HEK293 (cell line): ENCODE results near the gene ISOC1.
A peak's percentile ranks its signal among the peaks of the same experiment; 100 is the strongest.

ENCODE experiments used
- GLI4 ChIP-seq: fragments of 450-650 bp; formaldehyde crosslinking; IDR thresholded peaks from 2 replicates; pipeline ENCODE4 v1.5.1; 2016; ENCODE audit warnings: missing biosample characterization, missing genetic modification characterization
- KLF1 ChIP-seq: fragments of 450-650 bp; formaldehyde crosslinking; IDR thresholded peaks from 2 replicates; pipeline ENCODE4 v1.5.1; 2016; ENCODE audit warnings: missing biosample characterization, missing genetic modification characterization
- KLF10 ChIP-seq: fragments of 450-650 bp; IDR thresholded peaks from 2 replicates; pipeline ENCODE4 v1.5.1; 2018; ENCODE audit warnings: missing biosample characterization, mild to moderate bottlenecking, missing genetic modification characterization
- PRDM2 ChIP-seq: fragments of 450-650 bp; formaldehyde crosslinking; IDR thresholded peaks from 2 replicates; pipeline ENCODE4 v1.5.1; 2016; ENCODE audit warnings: missing biosample characterization, missing genetic modification characterization, borderline replicate concordance
- SALL2 ChIP-seq: fragments of 450-650 bp; formaldehyde crosslinking; IDR thresholded peaks from 2 replicates; pipeline ENCODE4 v1.5.0; 2017; ENCODE audit warnings: missing biosample characterization, mild to moderate bottlenecking, missing genetic modification characterization, borderline replicate concordance
- SP7 ChIP-seq: fragments of 450-650 bp; formaldehyde crosslinking; IDR thresholded peaks from 2 replicates; pipeline ENCODE4 v1.5.1; 2016; ENCODE audit warnings: missing biosample characterization, missing genetic modification characterization
- YY1 ChIP-seq: fragments of 450-650 bp; formaldehyde crosslinking; IDR thresholded peaks from 2 replicates; pipeline ENCODE4 v1.5.1; 2018; ENCODE audit warnings: missing biosample characterization, missing genetic modification characterization
- ZBTB11 ChIP-seq: fragments of 450-650 bp; formaldehyde crosslinking; conservative IDR thresholded peaks from 2 replicates; pipeline ENCODE4 v1.5.1; 2016; ENCODE audit warnings: low read depth, missing biosample characterization, missing genetic modification characterization
- ZBTB17 ChIP-seq: fragments of 450-650 bp; formaldehyde crosslinking; IDR thresholded peaks from 2 replicates; pipeline ENCODE4 v1.5.1; 2016; ENCODE audit warnings: missing biosample characterization, missing genetic modification characterization
- ZFP69B ChIP-seq: fragments of 450-650 bp; formaldehyde crosslinking; IDR thresholded peaks from 2 replicates; pipeline ENCODE4 v1.5.1; 2016; ENCODE audit warnings: missing biosample characterization, missing genetic modification characterization
- ZIC2 ChIP-seq: fragments of 450-650 bp; formaldehyde crosslinking; IDR thresholded peaks from 2 replicates; pipeline ENCODE4 v1.5.1; 2016; ENCODE audit warnings: missing biosample characterization, missing genetic modification characterization
- ZNF148 ChIP-seq: fragments of 450-650 bp; formaldehyde crosslinking; IDR thresholded peaks from 2 replicates; pipeline ENCODE4 v1.5.0; 2017; ENCODE audit warnings: missing biosample characterization, missing genetic modification characterization, borderline replicate concordance
- ZNF2 ChIP-seq: fragments of 450-650 bp; formaldehyde crosslinking; IDR thresholded peaks from 2 replicates; pipeline ENCODE4 v1.5.1; 2016; ENCODE audit warnings: missing biosample characterization, missing genetic modification characterization
- ZNF211 ChIP-seq: fragments of 450-650 bp; formaldehyde crosslinking; IDR thresholded peaks from 2 replicates; pipeline ENCODE4 v1.5.1; 2016; ENCODE audit warnings: low read depth, missing biosample characterization, missing genetic modification characterization
- ZNF214 ChIP-seq: fragments of 450-650 bp; formaldehyde crosslinking; IDR thresholded peaks from 2 replicates; pipeline ENCODE4 v1.5.1; 2017; ENCODE audit warnings: missing biosample characterization, mild to moderate bottlenecking, missing genetic modification characterization, borderline replicate concordance
- ZNF324 ChIP-seq: fragments of 450-650 bp; formaldehyde crosslinking; IDR thresholded peaks from 2 replicates; pipeline ENCODE4 v1.5.1; 2016; ENCODE audit warnings: missing biosample characterization, missing genetic modification characterization
- ZNF426 ChIP-seq: fragments of 450-650 bp; formaldehyde crosslinking; IDR thresholded peaks from 2 replicates; pipeline ENCODE4 v1.5.1; 2017; ENCODE audit warnings: missing biosample characterization, missing genetic modification characterization, mild to moderate bottlenecking, inconsistent platforms, moderate library complexity
- ZNF529 ChIP-seq: fragments of 450-650 bp; formaldehyde crosslinking; IDR thresholded peaks from 2 replicates; pipeline ENCODE4 v1.5.1; 2017; ENCODE audit warnings: missing genetic modification characterization, missing biosample characterization; ENCODE audit not compliant: insufficient replicate concordance
- ZNF560 ChIP-seq: fragments of 450-650 bp; formaldehyde crosslinking; IDR thresholded peaks from 2 replicates; pipeline ENCODE4 v1.5.1; 2017; ENCODE audit warnings: missing biosample characterization, missing genetic modification characterization, borderline replicate concordance
- ZNF596 ChIP-seq: fragments of 450-650 bp; IDR thresholded peaks from 2 replicates; pipeline ENCODE4 v1.5.0; 2018; ENCODE audit warnings: missing biosample characterization, mild to moderate bottlenecking, missing genetic modification characterization, moderate library complexity
- ZNF624 ChIP-seq: fragments of 450-650 bp; formaldehyde crosslinking; IDR thresholded peaks from 2 replicates; pipeline ENCODE4 v1.5.1; 2017; ENCODE audit warnings: missing biosample characterization, missing genetic modification characterization
- ZNF654 ChIP-seq: fragments of 450-650 bp; formaldehyde crosslinking; IDR thresholded peaks from 2 replicates; pipeline ENCODE4 v1.5.1; 2016; ENCODE audit warnings: low read depth, missing biosample characterization, missing genetic modification characterization
- ZNF658 ChIP-seq: fragments of 450-650 bp; formaldehyde crosslinking; IDR thresholded peaks from 2 replicates; pipeline ENCODE4; 2016; ENCODE audit warnings: missing biosample characterization, missing genetic modification characterization
- ZNF76 ChIP-seq: fragments of 450-650 bp; formaldehyde crosslinking; IDR thresholded peaks from 2 replicates; pipeline ENCODE4; 2016; ENCODE audit warnings: low read depth, missing biosample characterization, missing genetic modification characterization, borderline replicate concordance
- ZNF792 ChIP-seq: fragments of 450-650 bp; formaldehyde crosslinking; IDR thresholded peaks from 2 replicates; pipeline ENCODE4 v1.5.1; 2016; ENCODE audit warnings: missing biosample characterization, missing genetic modification characterization
- ZSCAN5A ChIP-seq: fragments of 450-650 bp; formaldehyde crosslinking; IDR thresholded peaks from 2 replicates; pipeline ENCODE4 v1.5.1; 2016; ENCODE audit warnings: missing biosample characterization, missing genetic modification characterization

Gene ISOC1

GRCh38 chr5:129094924-129095899, 663 bp downstream of the ISOC1 start (continued):
- TF ChIP-seq YY1 (tag by site-specific recombination), result peak; percentile 69; the same call in 1 of the 2 replicates
- TF ChIP-seq ZNF148 (tag by site-specific recombination), result no peak
- TF ChIP-seq ZIC2 (tag by site-specific recombination), result no peak
- TF ChIP-seq SALL2, result no peak
- no peak for TF ChIP-seq ZNF529 (tag by site-specific recombination)
- TF ChIP-seq ZNF596 (tag by site-specific recombination), result no peak
- peak; percentile 27; the same call in 1 of the 2 replicates for TF ChIP-seq ZBTB17 (tag by site-specific recombination)
- no peak for TF ChIP-seq ZNF658
- no peak for TF ChIP-seq ZNF426 (tag by site-specific recombination)
- TF ChIP-seq ZNF211 (tag by site-specific recombination), result no peak
- no peak for TF ChIP-seq PRDM2
- peak; percentile 13; the same call in 1 of the 2 replicates for TF ChIP-seq ZFP69B
- TF ChIP-seq SP7 (tag by site-specific recombination), result 0 out of 2 replicates have a peak, but pooled peaks have one; percentile 34
- TF ChIP-seq ZNF2 (tag by site-specific recombination), result peak; percentile 37
- no peak for TF ChIP-seq KLF10
- no peak for TF ChIP-seq ZNF624 (tag by site-specific recombination)
- TF ChIP-seq ZNF324 (tag by site-specific recombination), result no peak
- peak; percentile 15; the same call in 1 of the 2 replicates for TF ChIP-seq ZNF76 (tag by site-specific recombination)
- TF ChIP-seq ZNF792 (tag by site-specific recombination), result no peak
- no peak for TF ChIP-seq ZNF214
- TF ChIP-seq ZNF560 (tag by site-specific recombination), result no peak
- TF ChIP-seq ZNF654 (tag by site-specific recombination), result no peak
- TF ChIP-seq ZSCAN5A, result no peak
- no peak for TF ChIP-seq GLI4 (tag by site-specific recombination)
- no peak; the same call in none of the 2 replicates for TF ChIP-seq ZBTB11 (tag by site-specific recombination)
- TF ChIP-seq KLF1 (tag by site-specific recombination), result no peak
